Measurements from ENCODE around the gene ZCRB1.

Gene ZCRB1

DNA sequence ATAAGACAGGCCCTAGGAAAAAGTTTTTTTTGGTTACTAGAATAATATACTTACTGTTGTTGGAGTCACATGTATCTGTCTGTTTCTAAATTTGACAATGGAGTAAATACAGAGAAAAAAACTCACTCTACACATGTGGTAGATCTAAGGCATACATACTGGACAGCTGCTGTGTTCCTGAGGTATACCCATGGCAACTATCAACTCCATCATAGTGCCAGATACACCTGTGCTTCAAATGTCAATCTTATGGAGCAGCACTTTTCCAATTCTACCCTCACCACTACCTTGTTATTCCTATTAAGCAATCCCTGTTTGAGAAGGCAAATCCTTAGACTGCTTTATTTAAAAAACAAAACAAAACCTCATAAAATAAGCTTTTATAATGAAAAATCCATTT lies 3.3 kb downstream of the ZCRB1 start:
- Mint-ChIP-seq H3K27ac (no peak overlapping the region), H3K9me3 (no peaks in the 10 kb centered on the region), H3K36me3 (ENCODE audit: low read depth) (peaks cover 39% of the 10 kb centered on the region), H3K4me1 (peaks cover 24% of the 10 kb centered on the region), H3K27me3 (ENCODE audit: low read depth, poor library complexity) (no peaks in the 10 kb centered on the region), H3K4me3 (no peak overlapping the region)
- TF ChIP-seq, protein P1, sequence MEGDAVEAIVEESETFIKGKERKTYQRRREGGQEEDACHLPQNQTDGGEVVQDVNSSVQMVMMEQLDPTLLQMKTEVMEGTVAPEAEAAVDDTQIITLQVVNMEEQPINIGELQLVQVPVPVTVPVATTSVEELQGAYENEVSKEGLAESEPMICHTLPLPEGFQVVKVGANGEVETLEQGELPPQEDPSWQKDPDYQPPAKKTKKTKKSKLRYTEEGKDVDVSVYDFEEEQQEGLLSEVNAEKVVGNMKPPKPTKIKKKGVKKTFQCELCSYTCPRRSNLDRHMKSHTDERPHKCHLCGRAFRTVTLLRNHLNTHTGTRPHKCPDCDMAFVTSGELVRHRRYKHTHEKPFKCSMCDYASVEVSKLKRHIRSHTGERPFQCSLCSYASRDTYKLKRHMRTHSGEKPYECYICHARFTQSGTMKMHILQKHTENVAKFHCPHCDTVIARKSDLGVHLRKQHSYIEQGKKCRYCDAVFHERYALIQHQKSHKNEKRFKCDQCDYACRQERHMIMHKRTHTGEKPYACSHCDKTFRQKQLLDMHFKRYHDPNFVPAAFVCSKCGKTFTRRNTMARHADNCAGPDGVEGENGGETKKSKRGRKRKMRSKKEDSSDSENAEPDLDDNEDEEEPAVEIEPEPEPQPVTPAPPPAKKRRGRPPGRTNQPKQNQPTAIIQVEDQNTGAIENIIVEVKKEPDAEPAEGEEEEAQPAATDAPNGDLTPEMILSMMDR (IDR thresholded peaks at IDR 0.05): no peak
- no peak for DNase-seq

DNA sequence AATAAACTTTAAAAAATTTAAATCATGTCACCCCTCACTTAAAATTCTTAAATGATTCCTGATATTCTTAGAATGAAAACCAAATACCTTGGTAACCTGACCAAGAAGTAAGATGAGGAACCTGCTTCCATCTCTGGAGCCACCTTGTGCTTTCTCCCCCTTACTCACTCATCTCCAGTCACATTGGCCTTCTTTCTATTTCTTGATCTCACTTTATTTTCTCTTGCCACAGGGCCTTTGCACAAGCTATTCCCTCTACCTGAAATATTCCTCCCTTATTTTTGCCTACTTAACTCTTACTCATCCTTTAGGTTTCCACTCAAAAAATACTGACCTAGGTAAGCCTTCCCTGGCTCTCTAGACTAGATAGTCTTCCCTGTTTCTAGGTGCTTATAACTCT lies 5.1 kb downstream of the ZCRB1 start:
- H3K9me3 Mint-ChIP-seq: no peaks in the 10 kb centered on the region
- H3K27me3 Mint-ChIP-seq (ENCODE audit: low read depth, poor library complexity): no peaks in the 10 kb centered on the region
- no peak overlapping the region for H3K4me3 Mint-ChIP-seq
- H3K36me3 Mint-ChIP-seq (ENCODE audit: low read depth): peaks cover 43% of the 10 kb centered on the region
- DNase-seq: no peak
- peaks cover 10% of the 10 kb centered on the region for H3K4me1 Mint-ChIP-seq
- TF ChIP-seq, protein P1 (IDR thresholded peaks at IDR 0.05): no peak
- no peak overlapping the region for H3K27ac Mint-ChIP-seq

DNA sequence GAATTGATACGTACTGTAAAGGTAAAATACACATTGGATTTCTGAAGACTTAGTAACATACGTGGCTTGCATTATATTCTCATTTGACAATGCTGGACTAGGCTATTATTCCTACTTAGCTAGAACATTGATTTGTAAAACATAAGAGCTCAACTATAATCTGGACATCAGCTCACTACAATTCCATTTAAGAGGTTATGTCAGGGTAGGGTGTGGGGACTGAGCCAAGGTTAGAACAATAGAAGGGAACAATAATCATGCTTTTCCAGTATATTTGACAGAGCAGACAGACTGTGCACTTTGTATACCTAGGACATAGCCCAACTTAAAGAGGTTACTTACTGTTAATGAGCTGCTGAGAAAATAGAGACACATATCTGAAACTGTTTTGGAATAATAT lies 10.8 kb downstream of the ZCRB1 start:
- Mint-ChIP-seq H3K9me3 (no peaks in the 10 kb centered on the region), H3K27ac (no peak overlapping the region), H3K4me3 (no peak overlapping the region), H3K4me1 (no peaks in the 10 kb centered on the region), H3K27me3 (ENCODE audit: low read depth, poor library complexity) (no peaks in the 10 kb centered on the region), H3K36me3 (ENCODE audit: low read depth) (peaks cover 35% of the 10 kb centered on the region)
- TF ChIP-seq, protein P1 (IDR thresholded peaks at IDR 0.05): no peak
- DNase-seq: no peak

DNA sequence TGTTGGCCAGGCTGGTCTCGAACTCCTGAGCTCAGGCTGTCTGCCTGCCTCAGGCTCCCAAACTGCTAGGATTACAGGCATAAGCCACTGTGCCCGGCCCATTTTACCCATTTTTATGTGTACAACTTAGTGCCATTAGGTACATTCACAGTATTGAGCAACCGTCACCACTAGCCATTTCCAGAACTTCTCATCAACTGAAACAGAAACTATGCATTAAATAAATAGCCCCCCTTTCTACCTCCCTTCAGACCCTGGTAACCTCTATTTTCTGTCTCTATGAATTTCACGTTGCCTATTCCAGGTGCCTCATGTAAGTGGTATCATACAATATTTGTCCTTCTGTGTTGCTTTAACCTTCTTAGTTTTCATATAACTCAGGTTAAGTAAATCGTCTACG lies 15.9 kb downstream of the ZCRB1 start:
- Mint-ChIP-seq H3K4me3 (no peak overlapping the region), H3K4me1 (no peaks in the 10 kb centered on the region), H3K9me3 (no peaks in the 10 kb centered on the region), H3K27me3 (ENCODE audit: low read depth, poor library complexity) (peaks cover 3% of the 10 kb centered on the region), H3K27ac (no peak overlapping the region), H3K36me3 (ENCODE audit: low read depth) (peaks cover 16% of the 10 kb centered on the region)
- TF ChIP-seq, protein P1 (IDR thresholded peaks at IDR 0.05): no peak
- DNase-seq: no peak

DNA sequence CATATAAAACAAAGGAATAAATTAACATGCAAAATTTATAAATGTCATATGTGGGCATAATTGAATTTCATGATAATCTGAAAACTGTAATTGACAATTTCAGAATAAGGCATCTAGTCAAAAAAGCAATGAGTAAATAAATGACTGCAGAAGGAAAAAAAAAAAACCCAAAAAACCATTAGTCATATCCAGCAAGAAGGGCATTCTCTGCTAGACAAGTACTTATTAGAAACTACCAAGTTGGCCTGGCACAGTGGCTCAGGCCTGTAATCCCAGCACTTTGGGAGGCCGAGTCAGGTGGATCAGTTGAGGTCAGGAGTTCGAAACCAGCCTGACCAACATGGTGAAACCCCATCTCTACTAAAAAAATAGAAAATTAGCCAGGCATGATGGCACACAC lies 17.5 kb downstream of the ZCRB1 start:
- DNase-seq: no peak
- no peak overlapping the region for H3K4me3 Mint-ChIP-seq
- no peaks in the 10 kb centered on the region for H3K9me3 Mint-ChIP-seq
- no peaks in the 10 kb centered on the region for H3K4me1 Mint-ChIP-seq
- peaks cover 3% of the 10 kb centered on the region for H3K27me3 Mint-ChIP-seq (ENCODE audit: low read depth, poor library complexity)
- H3K36me3 Mint-ChIP-seq (ENCODE audit: low read depth): peaks cover 6% of the 10 kb centered on the region
- TF ChIP-seq, protein P1 (IDR thresholded peaks at IDR 0.05): no peak
- no peak overlapping the region for H3K27ac Mint-ChIP-seq

DNA sequence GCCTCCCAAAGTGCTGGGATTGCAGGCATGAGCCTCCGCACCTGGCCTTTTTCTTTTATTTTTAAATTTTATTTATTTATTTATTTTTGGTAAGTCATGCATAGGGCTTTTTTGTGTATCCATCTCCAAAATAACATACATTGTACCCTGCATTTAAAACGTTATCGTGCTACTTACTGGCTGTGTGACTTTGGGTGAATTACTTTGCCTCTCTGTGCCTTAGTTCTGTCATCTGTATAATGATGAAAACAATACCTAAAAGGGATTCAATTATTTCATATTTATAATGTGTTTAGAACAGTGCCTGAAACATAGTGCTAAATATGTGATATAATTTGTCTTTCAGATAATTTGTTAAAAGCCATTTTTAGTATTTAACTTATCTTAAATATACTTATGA lies 19.6 kb downstream of the ZCRB1 start:
- Mint-ChIP-seq H3K4me3 (no peak overlapping the region), H3K4me1 (no peaks in the 10 kb centered on the region), H3K36me3 (ENCODE audit: low read depth) (no peaks in the 10 kb centered on the region), H3K27me3 (ENCODE audit: low read depth, poor library complexity) (peaks cover 3% of the 10 kb centered on the region), H3K27ac (no peak overlapping the region), H3K9me3 (no peaks in the 10 kb centered on the region)
- TF ChIP-seq, protein P1 (IDR thresholded peaks at IDR 0.05): no peak
- DNase-seq: no peak

All from nephron progenitor cell (in vitro differentiated cells).